Measurements from ENCODE around the gene MAN2B2. TPM values are rescaled to one million over a fixed set of nuclear protein-coding genes. Genes with fewer than 3 reads are reported as not detected.
"Not testable (repeated sequence)": the region's sequence is repeated elsewhere in the genome, so short reads cannot be mapped to it uniquely, and the experiment has no call there.

Gene MAN2B2
- total RNA-seq, 2 experiments from 2014 or later = 28.0 to 33.1 TPM

- peaks cover 35% of the 10 kb centered on the region for H3K36me3 Mint-ChIP-seq
- H3K4me1 Mint-ChIP-seq = peaks cover 23% of the 10 kb centered on the region
- H3K27ac Mint-ChIP-seq = no peak overlapping the region
- H3K4me3 Mint-ChIP-seq = no peak overlapping the region
- no peaks in the 10 kb centered on the region for H3K9me3 Mint-ChIP-seq (ENCODE audit: low read depth)
- ATAC-seq (no peak), DNase-seq (no peak)
- CTCF ChIA-PET = interaction anchor here (0.8 to 4.0 kb wide), 3 partner anchors 11 to 341 kb away, joined by 3 to 29 read pairs (median 4); a partner anchor contains a TSS
- no peaks in the 10 kb centered on the region for H3K27me3 Mint-ChIP-seq
These were observed 68.3 kb downstream of the MAN2B2 start for GRCh38 chr4:6643141-6643847.

DNA sequence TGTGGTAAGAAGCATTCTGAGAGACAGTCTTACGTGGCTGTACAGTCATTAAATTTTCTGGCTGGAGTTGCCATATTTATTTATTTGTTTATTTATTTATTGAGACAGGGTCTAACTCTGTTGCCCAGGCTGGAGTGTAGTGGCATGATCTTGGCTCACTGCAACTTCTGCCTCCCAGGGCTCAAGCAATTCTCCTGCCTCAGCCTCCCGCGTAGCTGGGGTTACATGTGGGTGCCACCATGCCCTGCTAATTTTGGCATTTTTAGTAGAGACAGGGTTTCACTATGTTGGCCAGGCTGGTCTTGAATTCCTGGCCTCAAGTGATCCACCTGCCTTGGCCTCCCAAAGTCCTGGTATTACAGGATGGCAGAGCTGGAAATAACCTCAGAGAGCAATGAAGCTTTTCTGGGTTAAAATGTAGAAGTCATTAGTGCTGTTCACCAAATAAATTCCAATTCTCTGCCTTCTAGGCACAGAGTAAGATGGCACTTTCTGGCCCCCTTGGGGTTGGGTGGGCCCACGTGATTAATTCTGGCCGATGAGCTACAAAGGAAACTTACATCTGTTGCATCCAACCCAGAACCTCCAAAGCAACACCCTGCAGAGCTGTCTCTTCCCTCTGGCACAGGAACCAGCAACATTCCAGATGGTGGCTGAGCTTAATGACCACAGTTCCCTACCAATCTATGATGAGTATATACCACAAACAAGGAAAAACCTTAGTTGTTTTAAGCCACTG lies 70.0 kb downstream of the MAN2B2 start:
- no peak for DNase-seq
- H3K27ac Mint-ChIP-seq = no peak overlapping the region
- H3K4me1 Mint-ChIP-seq = peaks cover 23% of the 10 kb centered on the region
- H3K9me3 Mint-ChIP-seq (ENCODE audit: low read depth) = no peaks in the 10 kb centered on the region
- no peak for ATAC-seq
- H3K4me3 Mint-ChIP-seq = no peak overlapping the region
- CTCF ChIA-PET = interaction anchor here (0.8 kb wide), 1 partner anchor 19 kb away, joined by 3 read pairs; no protein-coding TSS in a partner anchor
- H3K27me3 Mint-ChIP-seq = no peaks in the 10 kb centered on the region
- peaks cover 35% of the 10 kb centered on the region for H3K36me3 Mint-ChIP-seq

GRCh38 chr4:6647169-6647568 lies 72.2 kb downstream of the MAN2B2 start:
- no peaks in the 10 kb centered on the region for H3K9me3 Mint-ChIP-seq (ENCODE audit: low read depth)
- no peak for ATAC-seq
- no peak for DNase-seq
- no peaks in the 10 kb centered on the region for H3K27me3 Mint-ChIP-seq
- H3K36me3 Mint-ChIP-seq = peaks cover 18% of the 10 kb centered on the region
- no peak overlapping the region for H3K27ac Mint-ChIP-seq
- H3K4me3 Mint-ChIP-seq = no peak overlapping the region
- CTCF ChIA-PET = interaction anchor here (1.4 kb wide), 1 partner anchor 12 kb away, joined by 3 read pairs; no protein-coding TSS in a partner anchor
- H3K4me1 Mint-ChIP-seq = peaks cover 13% of the 10 kb centered on the region

DNA sequence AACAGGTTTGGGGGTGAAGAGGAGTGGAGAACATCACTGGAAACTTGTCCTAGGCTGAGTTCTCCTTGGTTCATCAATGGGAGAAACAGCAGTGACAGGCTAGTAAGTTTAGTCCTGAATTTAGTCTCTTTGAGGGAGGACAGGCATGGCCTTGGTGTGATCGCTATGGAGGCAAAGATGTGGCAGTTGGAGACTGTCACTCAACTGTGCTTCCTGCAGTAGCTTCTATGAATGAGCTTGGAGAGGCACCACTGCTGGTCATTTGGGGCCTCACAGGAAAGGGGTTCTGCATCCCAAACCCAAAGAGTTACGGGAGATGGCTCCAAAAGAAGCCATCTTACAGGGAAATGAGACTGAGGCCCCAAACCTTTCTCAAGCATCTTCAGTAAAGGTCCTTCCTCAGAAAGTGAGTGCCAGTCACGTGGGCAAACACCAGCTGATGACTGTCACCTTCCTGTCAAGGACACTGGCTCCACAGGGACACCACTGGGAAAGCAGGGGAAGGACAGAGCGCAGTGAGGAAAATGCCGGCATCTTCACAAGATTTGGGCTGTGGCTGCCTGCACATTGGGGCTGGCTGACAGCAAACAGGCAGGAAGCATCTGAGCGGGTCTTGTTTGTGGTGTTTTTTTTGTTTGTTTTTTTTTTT lies 72.7 kb downstream of the MAN2B2 start:
- Mint-ChIP-seq H3K4me1 (peaks cover 8% of the 10 kb centered on the region), H3K9me3 (ENCODE audit: low read depth) (no peaks in the 10 kb centered on the region), H3K4me3 (no peak overlapping the region), H3K27me3 (no peaks in the 10 kb centered on the region), H3K36me3 (peaks cover 13% of the 10 kb centered on the region), H3K27ac (no peak overlapping the region)
- CTCF ChIA-PET = interaction anchor here (1.4 kb wide), 1 partner anchor 11 kb away, joined by 3 read pairs; no protein-coding TSS in a partner anchor
- DNase-seq = no peak
- no peak for ATAC-seq

DNA sequence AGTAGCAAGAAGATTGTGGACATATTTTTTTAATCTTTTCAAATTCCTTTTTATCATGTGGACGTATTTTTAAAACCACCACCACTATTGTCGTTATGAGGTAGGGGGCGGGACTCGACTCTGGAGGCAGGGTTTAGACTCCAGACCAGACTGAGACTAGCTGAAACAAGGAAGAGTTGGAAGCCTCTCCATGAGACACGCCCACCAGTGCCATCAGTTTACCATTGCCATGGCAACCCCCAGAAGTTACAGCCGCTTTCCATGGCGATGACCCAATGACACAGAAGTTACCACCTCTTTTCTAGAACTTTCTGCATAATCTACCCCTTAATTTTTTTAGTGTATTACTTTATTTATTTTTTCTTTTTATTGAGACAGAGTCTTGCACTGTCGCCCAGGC lies 74.2 kb downstream of the MAN2B2 start:
- H3K27ac Mint-ChIP-seq = no peak overlapping the region

DNA sequence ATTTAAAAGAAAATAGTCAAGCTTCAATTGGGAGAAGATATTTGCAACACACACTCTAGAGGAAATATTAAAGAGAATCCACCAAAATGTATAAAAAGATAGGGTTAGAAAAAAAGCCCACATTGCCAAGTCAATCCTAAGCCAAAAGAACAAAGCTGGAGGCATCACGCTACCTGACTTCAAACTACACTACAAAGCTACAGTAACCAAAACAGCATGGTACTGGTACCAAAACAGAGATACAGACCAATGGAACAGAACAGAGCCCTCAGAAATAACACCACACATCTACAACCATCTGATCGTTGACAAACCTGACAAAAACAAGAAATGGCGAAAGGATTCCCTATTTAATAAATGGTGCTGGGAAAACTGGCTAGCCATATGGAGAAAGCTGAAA lies 79.2 kb downstream of the MAN2B2 start:
- not testable (repeated sequence) for H3K4me1 Mint-ChIP-seq; DNase-seq; H3K27me3 Mint-ChIP-seq; H3K36me3 Mint-ChIP-seq; H3K4me3 Mint-ChIP-seq; ATAC-seq; H3K27ac Mint-ChIP-seq; H3K9me3 Mint-ChIP-seq (ENCODE audit: low read depth)
- CTCF ChIA-PET = interaction anchor here (1.0 kb wide), 1 partner anchor 12 kb away, joined by 3 read pairs; no protein-coding TSS in a partner anchor

More for the DNA sequence above, 74.2 kb downstream of the MAN2B2 start:
- no peak for ATAC-seq
- no peak for DNase-seq
- Mint-ChIP-seq H3K36me3 (no peaks in the 10 kb centered on the region), H3K9me3 (ENCODE audit: low read depth) (no peaks in the 10 kb centered on the region), H3K4me3 (no peak overlapping the region), H3K4me1 (peaks cover 3% of the 10 kb centered on the region), H3K27me3 (no peaks in the 10 kb centered on the region)
- CTCF ChIA-PET = no interaction called here

DNA sequence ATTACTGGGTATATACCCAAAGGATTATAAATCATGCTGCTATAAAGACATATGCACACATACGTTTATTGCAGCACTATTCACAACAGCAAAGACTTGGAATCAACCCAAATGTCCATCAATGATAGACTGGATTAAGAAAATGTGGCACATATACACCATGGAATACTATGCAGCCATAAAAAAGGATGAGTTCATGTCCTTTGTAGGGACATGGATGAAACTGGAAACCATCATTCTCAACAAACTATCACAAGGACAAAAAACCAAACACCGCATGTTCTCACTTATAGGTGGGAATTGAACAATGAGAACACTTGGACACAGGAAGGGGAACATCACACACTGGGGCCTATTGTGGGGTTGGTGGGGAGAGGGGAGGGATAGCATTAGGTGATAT lies 80.3 kb downstream of the MAN2B2 start:
- CTCF ChIA-PET; H3K4me3 Mint-ChIP-seq; H3K36me3 Mint-ChIP-seq; H3K9me3 Mint-ChIP-seq (ENCODE audit: low read depth); H3K4me1 Mint-ChIP-seq; ATAC-seq; H3K27ac Mint-ChIP-seq; DNase-seq: not testable (repeated sequence)
- H3K27me3 Mint-ChIP-seq = peaks cover 14% of the 10 kb centered on the region

GRCh38 chr4:6655924-6656323 lies 80.9 kb downstream of the MAN2B2 start:
- DNase-seq = no peak
- no peaks in the 10 kb centered on the region for H3K36me3 Mint-ChIP-seq
- H3K4me1 Mint-ChIP-seq = peaks cover 8% of the 10 kb centered on the region
- H3K4me3 Mint-ChIP-seq = no peak overlapping the region
- no peak for ATAC-seq
- H3K27me3 Mint-ChIP-seq = peaks cover 18% of the 10 kb centered on the region
- CTCF ChIA-PET = no interaction called here
- H3K9me3 Mint-ChIP-seq (ENCODE audit: low read depth) = no peaks in the 10 kb centered on the region
- no peak overlapping the region for H3K27ac Mint-ChIP-seq

DNA sequence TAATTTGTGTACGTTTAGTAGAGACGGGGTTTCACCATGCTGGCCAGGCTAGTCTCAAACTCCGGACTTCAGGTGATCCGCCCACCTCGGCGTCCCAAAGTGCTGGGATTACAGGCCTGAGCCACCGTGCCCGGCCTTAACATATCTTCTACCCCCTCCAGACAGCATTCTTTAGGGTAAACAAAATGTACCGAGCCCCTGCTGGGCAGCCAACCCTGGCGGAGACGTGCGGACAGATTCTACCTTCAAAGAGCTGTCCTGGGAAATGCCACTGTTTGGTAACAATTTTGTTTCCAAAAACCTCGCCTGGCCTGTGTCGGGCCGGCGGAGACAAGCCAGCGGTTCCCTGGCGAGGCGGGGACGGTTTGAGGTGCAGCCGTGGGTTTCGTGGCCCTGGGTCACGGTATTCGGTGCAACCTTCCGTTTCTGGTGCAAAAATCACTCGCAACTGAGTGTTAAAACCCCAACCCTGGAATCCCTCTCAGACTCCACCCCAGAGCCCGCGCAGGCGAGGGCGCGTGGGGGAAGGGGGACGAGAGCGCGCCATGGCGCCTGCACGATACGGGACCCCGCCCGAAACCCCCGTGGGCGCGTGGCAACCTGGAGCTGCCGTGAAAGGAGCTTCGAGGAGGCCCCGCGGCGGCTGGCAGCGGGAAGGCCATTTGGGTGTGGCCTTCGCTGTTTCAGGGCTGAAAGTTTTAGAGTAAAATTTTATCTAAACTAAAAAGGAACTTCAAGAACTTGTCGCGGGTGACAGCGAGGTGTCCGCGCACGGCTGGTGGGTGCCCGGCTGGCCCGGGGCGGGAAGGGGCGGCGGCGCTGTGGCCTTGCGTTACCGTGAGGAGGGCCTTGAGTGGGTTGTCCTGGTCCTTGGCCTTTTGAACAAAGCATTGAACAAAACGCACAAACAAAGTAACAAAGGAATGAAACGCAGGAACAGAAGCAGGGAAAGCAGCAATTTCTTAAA lies 82.5 kb downstream of the MAN2B2 start:
- Mint-ChIP-seq H3K4me3 (no peak overlapping the region), H3K9me3 (ENCODE audit: low read depth) (no peaks in the 10 kb centered on the region), H3K36me3 (no peaks in the 10 kb centered on the region), H3K27me3 (peaks cover 32% of the 10 kb centered on the region), H3K27ac (no peak overlapping the region), H3K4me1 (peaks cover 8% of the 10 kb centered on the region)
- ATAC-seq (no peak), DNase-seq (no peak)
- CTCF ChIA-PET = interaction anchor here (1.5 kb wide), 1 partner anchor 426 kb away, joined by 3 read pairs; no protein-coding TSS in a partner anchor

DNA sequence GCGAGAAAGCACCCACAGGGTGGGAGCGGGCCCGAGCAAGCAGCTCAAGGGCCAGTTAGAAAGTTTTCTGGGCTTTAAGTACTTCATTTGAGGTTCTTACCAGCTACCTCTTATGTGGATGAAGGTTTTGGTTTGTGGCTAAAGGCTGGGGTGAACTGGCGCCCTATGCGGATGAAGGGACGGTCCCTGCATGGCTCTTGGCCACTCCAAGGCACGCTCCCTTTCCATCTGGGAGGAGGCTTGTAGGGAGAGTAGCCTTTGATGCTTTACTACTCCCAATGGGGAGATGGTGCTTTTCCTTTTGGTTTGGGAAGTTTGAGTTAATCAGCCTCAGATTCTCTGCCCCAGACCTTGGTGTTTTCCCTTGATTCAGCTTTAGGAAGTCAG lies 83.2 kb downstream of the MAN2B2 start:
- peak overlapping the region; percentile 67 for H3K4me3 Mint-ChIP-seq
- DNase-seq = no peak
- H3K36me3 Mint-ChIP-seq = no peaks in the 10 kb centered on the region
- H3K27me3 Mint-ChIP-seq = peaks cover 38% of the 10 kb centered on the region
- H3K27ac Mint-ChIP-seq = no peak overlapping the region
- CTCF ChIA-PET = interaction anchor here (1.2 to 1.7 kb wide), 5 partner anchors 10 to 425 kb away, joined by 3 to 5 read pairs (median 3); partner anchors contain the start of genes BLOC1S4 and MAN2B2
- H3K9me3 Mint-ChIP-seq (ENCODE audit: low read depth) = no peaks in the 10 kb centered on the region
- H3K4me1 Mint-ChIP-seq = peaks cover 8% of the 10 kb centered on the region
- no peak for ATAC-seq

- DNase-seq = peak; percentile 54
- peaks cover 43% of the 10 kb centered on the region for H3K27me3 Mint-ChIP-seq
- peak; percentile 88 for ATAC-seq
- H3K27ac Mint-ChIP-seq = no peak overlapping the region
- peaks cover 8% of the 10 kb centered on the region for H3K4me1 Mint-ChIP-seq
- CTCF ChIA-PET = interaction anchor here (0.8 to 2.2 kb wide), 8 partner anchors 11 to 425 kb away, joined by 3 to 11 read pairs (median 3); partner anchors contain the start of genes BLOC1S4, MAN2B2 and MRFAP1
- peak overlapping the region; percentile 67 for H3K4me3 Mint-ChIP-seq
- no peaks in the 10 kb centered on the region for H3K9me3 Mint-ChIP-seq (ENCODE audit: low read depth)
- no peaks in the 10 kb centered on the region for H3K36me3 Mint-ChIP-seq
These were observed 83.6 kb downstream of the MAN2B2 start for GRCh38 chr4:6658597-6659075.

DNA sequence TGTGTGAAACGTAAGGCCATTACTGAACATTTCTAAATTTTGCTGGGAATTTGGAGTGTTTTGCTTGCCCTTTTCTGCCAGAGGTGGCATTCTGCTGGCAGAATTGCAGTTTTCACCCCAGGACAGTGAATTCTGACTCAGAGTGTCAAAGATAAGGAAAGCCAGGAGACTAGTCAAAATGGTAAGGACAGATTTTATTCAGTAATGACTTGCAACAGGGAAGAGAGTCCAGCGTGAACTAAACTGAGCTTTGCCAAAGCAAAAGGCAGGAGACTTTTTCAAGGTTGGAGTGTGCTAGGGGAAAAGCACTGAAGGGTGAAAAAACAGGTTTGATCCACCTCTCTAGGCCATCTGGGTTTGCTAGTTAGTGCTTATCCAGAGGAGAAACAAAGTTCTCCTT lies 84.9 kb downstream of the MAN2B2 start:
- ATAC-seq = no peak
- Mint-ChIP-seq H3K27ac (no peak overlapping the region), H3K36me3 (no peaks in the 10 kb centered on the region), H3K9me3 (ENCODE audit: low read depth) (no peaks in the 10 kb centered on the region), H3K4me1 (peaks cover 8% of the 10 kb centered on the region), H3K4me3 (no peak overlapping the region), H3K27me3 (peaks cover 46% of the 10 kb centered on the region)
- no peak for DNase-seq
- CTCF ChIA-PET = interaction anchor here (1.2 to 2.2 kb wide), 5 partner anchors 14 to 214 kb away, joined by 3 to 11 read pairs (median 4); partner anchors contain the start of genes BLOC1S4, MAN2B2 and MRFAP1

All from activated CD8-positive, alpha-beta memory T cell treated with anti-CD3 and anti-CD28 coated beads, Interleukin-2, amount 10 ng/mL, durations not matched to agents 7 days and 5 days (primary cell).